HG02798 (cell line): Measurements from ENCODE around the gene PLA2G4F.

Experiments used
- ATAC-seq: cut with Tn5 transposase; IDR thresholded peaks from one replicate; pipeline ENCODE4 v1.9.1; 2021; ENCODE audit warnings: mild to moderate bottlenecking; ENCODE audit not compliant: unreplicated experiment, poor library complexity

The PLA2G4F gene, protein sequence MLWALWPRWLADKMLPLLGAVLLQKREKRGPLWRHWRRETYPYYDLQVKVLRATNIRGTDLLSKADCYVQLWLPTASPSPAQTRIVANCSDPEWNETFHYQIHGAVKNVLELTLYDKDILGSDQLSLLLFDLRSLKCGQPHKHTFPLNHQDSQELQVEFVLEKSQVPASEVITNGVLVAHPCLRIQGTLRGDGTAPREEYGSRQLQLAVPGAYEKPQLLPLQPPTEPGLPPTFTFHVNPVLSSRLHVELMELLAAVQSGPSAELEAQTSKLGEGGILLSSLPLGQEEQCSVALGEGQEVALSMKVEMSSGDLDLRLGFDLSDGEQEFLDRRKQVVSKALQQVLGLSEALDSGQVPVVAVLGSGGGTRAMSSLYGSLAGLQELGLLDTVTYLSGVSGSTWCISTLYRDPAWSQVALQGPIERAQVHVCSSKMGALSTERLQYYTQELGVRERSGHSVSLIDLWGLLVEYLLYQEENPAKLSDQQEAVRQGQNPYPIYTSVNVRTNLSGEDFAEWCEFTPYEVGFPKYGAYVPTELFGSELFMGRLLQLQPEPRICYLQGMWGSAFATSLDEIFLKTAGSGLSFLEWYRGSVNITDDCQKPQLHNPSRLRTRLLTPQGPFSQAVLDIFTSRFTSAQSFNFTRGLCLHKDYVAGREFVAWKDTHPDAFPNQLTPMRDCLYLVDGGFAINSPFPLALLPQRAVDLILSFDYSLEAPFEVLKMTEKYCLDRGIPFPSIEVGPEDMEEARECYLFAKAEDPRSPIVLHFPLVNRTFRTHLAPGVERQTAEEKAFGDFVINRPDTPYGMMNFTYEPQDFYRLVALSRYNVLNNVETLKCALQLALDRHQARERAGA

GRCh38 chr15:42156243-42156922 lies at the start of gene PLA2G4F:
Gene PLA2G4F, minus strand, starts transcription at chr15:42156636. Its CDS starts 87 bp downstream, at chr15:42156549.
- ATAC-seq, result no peak

- no peak for ATAC-seq
Measured at GRCh38 chr15:42203891-42204290, 47.5 kb upstream of the PLA2G4F start.

- ATAC-seq, result no peak
Measured at GRCh38 chr15:42202653-42203052, 46.2 kb upstream of the PLA2G4F start.

GRCh38 chr15:42201801-42202200 lies 45.4 kb upstream of the PLA2G4F start:
- ATAC-seq, result no peak

GRCh38 chr15:42199126-42199525 lies 42.7 kb upstream of the PLA2G4F start:
- ATAC-seq, result no peak

DNA sequence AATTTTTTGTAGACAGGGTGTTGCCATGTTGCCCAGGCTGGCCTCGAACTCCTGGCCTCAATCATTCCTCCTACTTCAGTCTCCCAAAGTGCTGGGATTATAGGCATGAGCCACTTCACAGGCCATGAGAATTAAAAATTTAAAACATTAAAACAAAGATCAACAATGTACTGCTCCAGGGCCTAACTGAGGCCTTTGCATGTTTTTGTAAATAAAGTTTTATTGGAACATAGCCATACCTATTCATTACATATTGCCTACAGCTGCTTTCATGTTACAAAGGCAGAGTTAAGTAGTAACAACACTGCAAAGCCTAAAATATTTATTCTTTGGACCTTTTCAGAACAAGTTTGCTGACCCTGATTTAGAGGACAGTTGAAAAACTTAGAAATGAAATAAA lies 42.1 kb upstream of the PLA2G4F start:
- ATAC-seq, result no peak

GRCh38 chr15:42194513-42194912 lies 38.1 kb upstream of the PLA2G4F start:
- no peak for ATAC-seq

DNA sequence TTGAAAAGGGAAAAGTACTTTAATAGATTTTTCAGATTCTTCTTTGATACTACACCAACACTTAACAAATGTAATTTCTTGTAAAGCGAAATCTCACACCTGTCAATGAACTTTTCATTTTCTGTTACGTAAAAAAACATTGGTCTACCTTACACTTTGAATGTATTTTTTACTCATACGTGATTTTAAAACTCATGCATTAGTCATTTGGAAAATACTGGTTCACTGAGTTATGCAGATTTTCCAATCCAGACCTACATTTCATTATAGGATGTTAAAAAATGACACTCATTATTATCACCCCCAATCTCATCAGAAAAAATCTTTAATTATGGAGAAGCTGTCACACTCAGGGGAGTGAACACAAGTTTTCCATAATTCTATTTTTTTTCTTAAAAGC lies 36.9 kb upstream of the PLA2G4F start:
- no peak for ATAC-seq

GRCh38 chr15:42191610-42192346 lies 35.3 kb upstream of the PLA2G4F start:
- ATAC-seq, result no peak

- ATAC-seq, result no peak
Measured at GRCh38 chr15:42190370-42190769, 33.9 kb upstream of the PLA2G4F start.

- no peak for ATAC-seq
Measured at GRCh38 chr15:42185801-42186200, 29.4 kb upstream of the PLA2G4F start.

GRCh38 chr15:42184736-42185135 lies 28.3 kb upstream of the PLA2G4F start:
- no peak for ATAC-seq

- no peak for ATAC-seq
Measured at GRCh38 chr15:42184296-42184695, 27.9 kb upstream of the PLA2G4F start.

DNA sequence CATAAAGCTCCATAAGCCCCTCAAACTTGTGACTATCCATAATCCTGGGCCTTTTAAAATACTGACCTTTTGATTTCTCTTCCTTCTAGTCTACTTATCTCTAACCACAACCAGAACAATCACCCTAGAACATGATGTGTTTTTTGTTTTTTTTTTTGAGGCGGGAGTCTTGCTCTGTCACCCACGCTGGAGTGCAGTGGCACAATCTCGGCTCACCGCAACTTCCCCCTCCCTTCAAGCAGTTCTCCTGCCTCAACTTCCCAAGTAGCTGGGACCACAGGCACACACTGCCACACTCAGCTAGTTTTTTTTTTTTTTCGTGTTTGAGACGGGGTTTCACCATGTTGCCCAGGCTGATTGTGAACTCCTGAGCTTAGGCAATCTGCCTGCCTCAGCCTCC lies 26.5 kb upstream of the PLA2G4F start:
- ATAC-seq, result no peak

DNA sequence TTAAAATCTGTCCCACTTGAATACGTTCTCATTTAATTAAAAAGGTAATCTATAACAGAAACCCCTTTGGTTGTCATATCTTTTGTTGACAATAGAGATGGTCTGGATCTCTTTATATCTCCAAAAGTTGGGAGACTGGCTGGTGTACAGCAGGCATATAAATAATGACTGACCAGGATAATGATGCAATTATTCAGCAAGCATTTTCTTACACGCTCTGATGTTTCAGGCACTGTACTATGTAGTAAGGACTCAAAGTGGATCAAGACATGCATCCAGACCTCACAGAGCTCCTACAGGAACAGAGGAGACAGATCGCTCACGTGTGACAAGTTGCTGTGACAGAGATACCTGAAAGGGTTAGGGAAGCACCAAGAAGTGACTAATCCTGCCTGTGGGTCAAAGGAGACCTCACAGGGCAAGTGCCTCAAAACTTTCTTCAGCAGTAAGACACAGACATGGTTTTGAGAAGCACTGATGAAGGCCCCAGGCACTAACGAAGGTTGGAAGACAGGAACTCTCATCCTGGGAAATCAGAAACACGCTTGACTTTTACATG lies 26.0 kb upstream of the PLA2G4F start:
- no peak for ATAC-seq

DNA sequence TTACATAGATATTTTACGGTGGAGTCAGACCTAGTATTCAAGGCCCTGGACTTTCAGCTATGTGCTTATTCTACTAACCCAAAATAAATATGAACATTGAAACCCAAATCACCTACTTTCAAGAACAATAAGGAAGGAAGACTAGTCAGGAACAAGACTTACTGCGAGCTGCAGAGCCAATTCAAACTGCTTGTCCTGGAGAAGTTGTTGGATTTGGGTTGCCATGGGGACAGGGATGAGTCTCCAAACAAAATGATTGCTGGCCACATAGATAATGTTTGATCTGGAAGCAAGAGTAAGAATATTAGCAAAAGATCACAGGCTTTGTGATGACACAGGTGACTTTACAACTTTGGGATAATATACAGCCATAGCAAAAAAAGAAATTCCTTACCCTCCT lies 21.6 kb upstream of the PLA2G4F start:
- no peak for ATAC-seq

- no peak for ATAC-seq
Measured at GRCh38 chr15:42175671-42176070, 19.2 kb upstream of the PLA2G4F start.

GRCh38 chr15:42172475-42172874 lies 16.0 kb upstream of the PLA2G4F start:
- ATAC-seq, result no peak

- no peak for ATAC-seq
Measured at GRCh38 chr15:42171795-42172194, 15.4 kb upstream of the PLA2G4F start.

- no peak for ATAC-seq
Measured at GRCh38 chr15:42171122-42171521, 14.7 kb upstream of the PLA2G4F start.
